Skeletal muscle tissue (tissue), 4 donors: ENCODE measurements around the gene SEMA5A. TPM values are rescaled to one million over a fixed set of nuclear protein-coding genes. Genes with fewer than 3 reads are reported as not detected.

Experiments used
- H3K27ac ChIP-seq: one replicate; pipeline ENCODE4 v1.7.0; 2013; ENCODE audit warnings: mild to moderate bottlenecking, low read depth, low read length, inconsistent platforms
- H3K27me3 ChIP-seq, 3 donors: one replicate each; pipeline ENCODE4 v1.7.0; 2013; ENCODE audit warnings: low read length in 3 of 3; ENCODE audit not compliant: control insufficient read depth in 3 of 3, insufficient read depth in 3 of 3
- H3K36me3 ChIP-seq, 3 donors: one replicate each; pipeline ENCODE4 v1.7.0; 2013; ENCODE audit warnings: low read length in 3 of 3; ENCODE audit not compliant: control insufficient read depth in 3 of 3, insufficient read depth in 3 of 3
- H3K4me1 ChIP-seq, 3 donors: one replicate each; pipeline ENCODE4 v1.7.0; 2013; ENCODE audit warnings: low read length in 3 of 3, mild to moderate bottlenecking in 3 of 3; ENCODE audit not compliant: control insufficient read depth in 3 of 3, insufficient read depth in 3 of 3
- H3K4me3 ChIP-seq, 3 donors: one replicate each; pipeline ENCODE4 v1.7.0; 2013; ENCODE audit warnings: low read length in 3 of 3
- H3K9ac ChIP-seq, 3 donors: one replicate each; pipeline ENCODE4 v1.7.0; 2013; ENCODE audit warnings: low read length in 3 of 3, mild to moderate bottlenecking in 3 of 3, moderate library complexity in 2 of 3, low read depth in 1 of 3
- H3K9me3 ChIP-seq, 3 donors: one replicate each; pipeline ENCODE4 v1.7.0; 2013; ENCODE audit warnings: low read length in 3 of 3; ENCODE audit not compliant: control insufficient read depth in 3 of 3
- total RNA-seq: library from RNA; depleted of rRNA; stranded (reverse); fragments of >200 nt; gene quantifications from one replicate; pipeline ENCODE4 v1.2.3, GENCODE V29; 2014
- donor health status: Osteomylitis.

Gene SEMA5A
- total RNA-seq, 1 donor from 2014 or later, result 25.1 TPM

GRCh38 chr5:9264301-9264700, 281.6 kb downstream of the SEMA5A start:
- Histone ChIP-seq H3K27me3 (no peaks in the 10 kb centered on the region), H3K36me3 (no peaks in the 10 kb centered on the region), H3K9ac (no peak overlapping the region), H3K4me3 (no peak overlapping the region), H3K4me1 (no peaks in the 10 kb centered on the region), H3K9me3 (no peaks in the 10 kb centered on the region), H3K27ac (no peak overlapping the region)

- H3K27me3 ChIP-seq, result no peaks in the 10 kb centered on the region
- no peaks in the 10 kb centered on the region for H3K4me1 ChIP-seq
- no peak overlapping the region for H3K9ac ChIP-seq
- H3K9me3 ChIP-seq, result no peaks in the 10 kb centered on the region
- no peak overlapping the region for H3K4me3 ChIP-seq
- no peak overlapping the region for H3K27ac ChIP-seq
- no peaks in the 10 kb centered on the region for H3K36me3 ChIP-seq
Measured at GRCh38 chr5:9263656-9264055, 282.2 kb downstream of the SEMA5A start.

GRCh38 chr5:9251379-9251980, 294.4 kb downstream of the SEMA5A start:
- H3K9ac ChIP-seq, result no peak overlapping the region
- H3K27me3 ChIP-seq, result no peaks in the 10 kb centered on the region
- H3K36me3 ChIP-seq, result no peaks in the 10 kb centered on the region
- no peak overlapping the region for H3K4me3 ChIP-seq
- no peaks in the 10 kb centered on the region for H3K4me1 ChIP-seq
- peaks cover 0 to 2% (median 0%) of the 10 kb centered on the region in 3 donors for H3K9me3 ChIP-seq
- no peak overlapping the region for H3K27ac ChIP-seq

- Histone ChIP-seq H3K36me3 (no peaks in the 10 kb centered on the region), H3K9me3 (peaks cover 0 to 2% (median 0%) of the 10 kb centered on the region in 3 donors), H3K4me1 (no peaks in the 10 kb centered on the region), H3K27me3 (no peaks in the 10 kb centered on the region), H3K9ac (no peak overlapping the region), H3K27ac (no peak overlapping the region), H3K4me3 (no peak overlapping the region)
Measured at GRCh38 chr5:9249231-9249630, 296.6 kb downstream of the SEMA5A start.

GRCh38 chr5:9245071-9245470, 300.8 kb downstream of the SEMA5A start:
- H3K36me3 ChIP-seq, result no peaks in the 10 kb centered on the region
- H3K4me3 ChIP-seq, result no peak overlapping the region
- no peak overlapping the region for H3K9ac ChIP-seq
- H3K4me1 ChIP-seq, result no peaks in the 10 kb centered on the region
- no peaks in the 10 kb centered on the region for H3K9me3 ChIP-seq
- no peak overlapping the region for H3K27ac ChIP-seq
- no peaks in the 10 kb centered on the region for H3K27me3 ChIP-seq

GRCh38 chr5:9244417-9244816, 301.5 kb downstream of the SEMA5A start:
- Histone ChIP-seq H3K4me1 (no peaks in the 10 kb centered on the region), H3K4me3 (no peak overlapping the region)

GRCh38 chr5:9241479-9242305, 304.2 kb downstream of the SEMA5A start:
- Histone ChIP-seq H3K36me3 (no peaks in the 10 kb centered on the region), H3K9me3 (no peaks in the 10 kb centered on the region), H3K4me3 (no peak overlapping the region), H3K27me3 (no peaks in the 10 kb centered on the region), H3K4me1 (no peaks in the 10 kb centered on the region), H3K9ac (no peak overlapping the region), H3K27ac (no peak overlapping the region)

More at GRCh38 chr5:9244417-9244816, 301.5 kb downstream of the SEMA5A start:
- Histone ChIP-seq H3K36me3 (no peaks in the 10 kb centered on the region), H3K9me3 (no peaks in the 10 kb centered on the region), H3K9ac (no peak overlapping the region), H3K27ac (no peak overlapping the region), H3K27me3 (no peaks in the 10 kb centered on the region)

- no peak overlapping the region for H3K9ac ChIP-seq
- H3K27me3 ChIP-seq, result no peaks in the 10 kb centered on the region
- H3K9me3 ChIP-seq, result no peaks in the 10 kb centered on the region
- H3K36me3 ChIP-seq, result no peaks in the 10 kb centered on the region
- H3K4me3 ChIP-seq, result no peak overlapping the region
- no peaks in the 10 kb centered on the region for H3K4me1 ChIP-seq
- H3K27ac ChIP-seq, result no peak overlapping the region
Measured at GRCh38 chr5:9240431-9240830, 305.4 kb downstream of the SEMA5A start.

GRCh38 chr5:9239626-9240025, 306.2 kb downstream of the SEMA5A start:
- Histone ChIP-seq H3K4me1 (no peaks in the 10 kb centered on the region), H3K9ac (no peak overlapping the region), H3K27me3 (no peaks in the 10 kb centered on the region)

GRCh38 chr5:9239071-9239470, 306.8 kb downstream of the SEMA5A start:
- Histone ChIP-seq H3K9ac (no peak overlapping the region), H3K27me3 (no peaks in the 10 kb centered on the region), H3K4me1 (no peaks in the 10 kb centered on the region), H3K4me3 (no peak overlapping the region), H3K9me3 (no peaks in the 10 kb centered on the region), H3K27ac (no peak overlapping the region), H3K36me3 (no peaks in the 10 kb centered on the region)

More at GRCh38 chr5:9239626-9240025, 306.2 kb downstream of the SEMA5A start:
- no peak overlapping the region for H3K4me3 ChIP-seq
- H3K9me3 ChIP-seq, result no peaks in the 10 kb centered on the region
- H3K36me3 ChIP-seq, result no peaks in the 10 kb centered on the region
- H3K27ac ChIP-seq, result no peak overlapping the region
